Tibial artery (tissue), 4 donors: ENCODE results near the gene ZNF479.
"Not testable (repeated sequence)": the region's sequence is repeated elsewhere in the genome, so short reads cannot be mapped to it uniquely, and the experiment has no call there.

Experiments
- DNase-seq, 2 donors: peaks; one replicate each; pipeline ENCODE4 v3.0.0-alpha.2; 2019
- H3K27ac ChIP-seq, 2 donors: fragments of 200-600 bp; sonication (generic) in 1 of 2; 1 replicate in 1 of 2; 2 replicates in 1 of 2; pipeline ENCODE4 v1.5.1; 2018 to 2019; ENCODE audit warnings: mild to moderate bottlenecking in 1 of 2
- H3K27me3 ChIP-seq, 2 donors: fragments of 200-600 bp; sonication (generic) in 1 of 2; one replicate each; pipeline versions ENCODE4 v1.5.1 to v1.6.0; 2016 to 2019
- H3K36me3 ChIP-seq, 3 donors: fragments of 200-600 bp; sonication (generic) in 2 of 3; one replicate each; pipeline ENCODE4 v1.5.1; 2016 to 2019; ENCODE audit warnings: mild to moderate bottlenecking in 2 of 3
- H3K4me1 ChIP-seq, 4 donors: fragments of 200-600 bp; sonication (generic) in 2 of 4; 1 replicate in 3 of 4; 2 replicates in 1 of 4; pipeline ENCODE4 v1.5.1; 2016 to 2019
- H3K4me3 ChIP-seq, 2 donors: fragments of 200-600 bp; sonication (generic) in 1 of 2; 1 replicate in 1 of 2; 2 replicates in 1 of 2; pipeline ENCODE4 v1.5.1; 2018 to 2019; ENCODE audit warnings: mild to moderate bottlenecking in 2 of 2
- H3K9me3 ChIP-seq, 3 donors: fragments of 200-600 bp; sonication (generic) in 1 of 3; one replicate each; pipeline ENCODE4 v1.5.1; 2016 to 2019
- CTCF ChIP-seq, 2 experiments: fragments of 200-600 bp in 1 of 2; fragments of 450-650 bp in 1 of 2; IDR thresholded peaks; one replicate each; pipeline ENCODE4 v1.5.1; 2017 to 2019; ENCODE audit warnings: antibody characterized with exemption in 2 of 2, mild to moderate bottlenecking in 1 of 2, moderate library complexity in 1 of 2
- intact Hi-C: fragments of 100-400 bp; cut with DNase I; formaldehyde crosslinking; loops from one replicate; pipeline ENCODE4 v1.15.0; 2023; ENCODE audit warnings: low total_unique reads

ZNF479 gene

GRCh38 chr7:57132336-57132735 lies at the start of gene ZNF479:
Gene ZNF479 (minus strand): TSS chr7:57132436. CDS start chr7:57132324, 112 bp downstream.
- H3K27ac ChIP-seq, H3K27me3 ChIP-seq, H3K36me3 ChIP-seq, H3K4me1 ChIP-seq, intact Hi-C loops, H3K4me3 ChIP-seq, DNase-seq: not testable (repeated sequence)
- peaks cover 0 to 29% (median 13%) of the 10 kb centered on the region in 3 donors for H3K9me3 ChIP-seq

- Histone ChIP-seq H3K4me3 (no peak overlapping the region), H3K9me3 (peaks cover 0 to 58% (median 43%) of the 10 kb centered on the region in 3 donors), H3K36me3 (no peaks in the 10 kb centered on the region), H3K27me3 (no peaks in the 10 kb centered on the region), H3K4me1 (no peaks in the 10 kb centered on the region), H3K27ac (no peak overlapping the region)
- no peak for DNase-seq
- intact Hi-C loops, result no loop called here
- TF ChIP-seq CTCF (IDR thresholded peaks at IDR 0.05), result no peak
These were observed 49.8 kb upstream of the ZNF479 start for GRCh38 chr7:57182031-57182430.

GRCh38 chr7:57181281-57181680 lies 49.0 kb upstream of the ZNF479 start:
- no peak for DNase-seq
- Histone ChIP-seq H3K36me3 (no peaks in the 10 kb centered on the region), H3K9me3 (peaks cover 0 to 62% (median 45%) of the 10 kb centered on the region in 3 donors), H3K4me3 (no peak overlapping the region), H3K4me1 (no peaks in the 10 kb centered on the region), H3K27ac (no peak overlapping the region), H3K27me3 (no peaks in the 10 kb centered on the region)
- intact Hi-C loops, result no loop called here
- TF ChIP-seq CTCF (IDR thresholded peaks at IDR 0.05), result no peak

GRCh38 chr7:57179776-57180415 lies 47.7 kb upstream of the ZNF479 start:
- Histone ChIP-seq H3K4me1 (no peaks in the 10 kb centered on the region), H3K4me3 (no peak overlapping the region), H3K27me3 (no peaks in the 10 kb centered on the region), H3K27ac (no peak overlapping the region), H3K9me3 (peaks cover 0 to 68% (median 41%) of the 10 kb centered on the region in 3 donors), H3K36me3 (no peaks in the 10 kb centered on the region)
- DNase-seq, result no peak
- intact Hi-C loops, result no loop called here
- TF ChIP-seq CTCF (IDR thresholded peaks at IDR 0.05), result no peak

GRCh38 chr7:57178768-57179139 lies 46.5 kb upstream of the ZNF479 start:
- no peak for DNase-seq
- H3K27me3 ChIP-seq, result no peaks in the 10 kb centered on the region
- no peaks in the 10 kb centered on the region for H3K36me3 ChIP-seq
- intact Hi-C loops, result no loop called here
- H3K9me3 ChIP-seq, result peaks cover 0 to 68% (median 33%) of the 10 kb centered on the region in 3 donors
- H3K4me3 ChIP-seq, result no peak overlapping the region
- no peak for TF ChIP-seq CTCF (IDR thresholded peaks at IDR 0.05)
- no peaks in the 10 kb centered on the region for H3K4me1 ChIP-seq
- H3K27ac ChIP-seq, result no peak overlapping the region

GRCh38 chr7:57177856-57178767 lies 45.9 kb upstream of the ZNF479 start:
- Histone ChIP-seq H3K27me3 (no peaks in the 10 kb centered on the region), H3K27ac (no peak overlapping the region), H3K9me3 (peaks cover 0 to 71% (median 33%) of the 10 kb centered on the region in 3 donors), H3K36me3 (no peaks in the 10 kb centered on the region), H3K4me3 (no peak overlapping the region), H3K4me1 (no peaks in the 10 kb centered on the region)
- intact Hi-C loops, result no loop called here
- no peak for DNase-seq
- no peak for TF ChIP-seq CTCF (IDR thresholded peaks at IDR 0.05)
